MCF 10A (cell line): ENCODE results near the gene IGLON5. TPM values are rescaled to one million over a fixed set of nuclear protein-coding genes. Genes with fewer than 3 reads are reported as not detected.

Experiments
- BruUV-seq: library from RNA; stranded (reverse); fragments of 400-500 nt; replicated peaks from 2 replicates; lab custom pipeline; 2021; lab: Mats Ljungman, UMichigan
- CTCF ChIA-PET: fragments of 300-600 bp; sonication (Branson Sonifier 250); formaldehyde crosslinking; extraction: SDS; loops from one replicate; lab custom pipeline; 2021; ENCODE audit warnings: antibody characterized with exemption, inconsistent platforms; lab: Yijun Ruan, JAX
- POLR2A ChIA-PET: fragments of 300-600, 350-650 bp; sonication (Branson Sonifier 250); formaldehyde crosslinking; extraction: SDS; loops from one replicate; lab custom pipeline; 2020; ENCODE audit warnings: antibody characterized with exemption, inconsistent platforms; lab: Yijun Ruan, JAX
- DNase-seq: peaks from one replicate; pipeline ENCODE4 v3.0.0-alpha.2; 2018; ENCODE audit not compliant: unreplicated experiment
- H3K27ac Mint-ChIP-seq: one replicate; pipeline ENCODE4 v1.8.0; 2022; ENCODE audit warnings: mild to moderate bottlenecking, low read depth, mixed read lengths; ENCODE audit not compliant: unreplicated experiment
- H3K27me3 Mint-ChIP-seq: one replicate; pipeline ENCODE4 v1.8.0; 2022; ENCODE audit warnings: mixed read lengths; ENCODE audit not compliant: insufficient read depth, unreplicated experiment
- H3K36me3 Mint-ChIP-seq: one replicate; pipeline ENCODE4 v1.8.0; 2022; ENCODE audit warnings: mild to moderate bottlenecking, moderate library complexity, mixed read lengths; ENCODE audit not compliant: insufficient read depth, unreplicated experiment
- H3K4me1 Mint-ChIP-seq: one replicate; pipeline ENCODE4 v1.8.0; 2022; ENCODE audit warnings: mixed read lengths; ENCODE audit not compliant: insufficient read depth, unreplicated experiment
- H3K4me3 Mint-ChIP-seq: one replicate; pipeline ENCODE4 v1.8.0; 2022; ENCODE audit warnings: mild to moderate bottlenecking, moderate library complexity, mixed read lengths; ENCODE audit not compliant: unreplicated experiment
- H3K9me3 Mint-ChIP-seq: one replicate; pipeline ENCODE4 v1.8.0; 2022; ENCODE audit warnings: mixed read lengths; ENCODE audit not compliant: unreplicated experiment
- intact Hi-C: fragments of 100-400 bp; cut with micrococcal nuclease; formaldehyde crosslinking; loops from 2 replicates; pipeline ENCODE4 v1.14.1; 2022
- total RNA-seq: library from RNA; stranded (reverse); gene quantifications from 2 replicates; pipeline ENCODE4 v1.2.3, GENCODE V29; 2022
- TF ChIP-seq, protein P1 (sequence below): fragments of 200-600 bp; IDR thresholded peaks from one replicate; pipeline ENCODE4 v1.8.0; 2022; ENCODE audit warnings: antibody characterized with exemption, mild to moderate bottlenecking; ENCODE audit not compliant: unreplicated experiment

Gene IGLON5
- total RNA-seq, 1 experiment from 2014 or later: not detected

- H3K36me3 Mint-ChIP-seq: peaks cover 6% of the 10 kb centered on the region
- peak; percentile 54 for DNase-seq
- peak overlapping the region; percentile 96 for H3K4me3 Mint-ChIP-seq
Measured at GRCh38 chr19:51365211-51365964, 53.9 kb downstream of the IGLON5 start.

GRCh38 chr19:51365965-51366388 is 54.5 kb downstream of the IGLON5 start, which contains the start of gene ETFB:
Gene ETFB (minus strand): TSS chr19:51366388. CDS start chr19:51366326, 62 bp downstream.
- Mint-ChIP-seq H3K27me3 (no peaks in the 10 kb centered on the region), H3K36me3 (peaks cover 6% of the 10 kb centered on the region), H3K27ac (peak within 1 kb of the TSS; percentile 90), H3K4me3 (peak within 1 kb of the TSS; percentile 96), H3K9me3 (no peaks in the 10 kb centered on the region), H3K4me1 (peaks cover 28% of the 10 kb centered on the region)
- CTCF ChIA-PET: interaction anchor here (0.6 to 2.3 kb wide), 6 partner anchors 21 to 746 kb away, joined by 3 to 18 read pairs (median 4); no protein-coding TSS in a partner anchor
- TF ChIP-seq, protein P1, sequence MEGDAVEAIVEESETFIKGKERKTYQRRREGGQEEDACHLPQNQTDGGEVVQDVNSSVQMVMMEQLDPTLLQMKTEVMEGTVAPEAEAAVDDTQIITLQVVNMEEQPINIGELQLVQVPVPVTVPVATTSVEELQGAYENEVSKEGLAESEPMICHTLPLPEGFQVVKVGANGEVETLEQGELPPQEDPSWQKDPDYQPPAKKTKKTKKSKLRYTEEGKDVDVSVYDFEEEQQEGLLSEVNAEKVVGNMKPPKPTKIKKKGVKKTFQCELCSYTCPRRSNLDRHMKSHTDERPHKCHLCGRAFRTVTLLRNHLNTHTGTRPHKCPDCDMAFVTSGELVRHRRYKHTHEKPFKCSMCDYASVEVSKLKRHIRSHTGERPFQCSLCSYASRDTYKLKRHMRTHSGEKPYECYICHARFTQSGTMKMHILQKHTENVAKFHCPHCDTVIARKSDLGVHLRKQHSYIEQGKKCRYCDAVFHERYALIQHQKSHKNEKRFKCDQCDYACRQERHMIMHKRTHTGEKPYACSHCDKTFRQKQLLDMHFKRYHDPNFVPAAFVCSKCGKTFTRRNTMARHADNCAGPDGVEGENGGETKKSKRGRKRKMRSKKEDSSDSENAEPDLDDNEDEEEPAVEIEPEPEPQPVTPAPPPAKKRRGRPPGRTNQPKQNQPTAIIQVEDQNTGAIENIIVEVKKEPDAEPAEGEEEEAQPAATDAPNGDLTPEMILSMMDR: no peak
- BruUV-seq: TSS peak; percentile 76
- DNase-seq: no peak
- POLR2A ChIA-PET: interaction anchor here (0.5 to 1.3 kb wide), 7 partner anchors 9 to 292 kb away, joined by 3 to 11 read pairs (median 4); no protein-coding TSS in a partner anchor
- intact Hi-C loops: loop anchor here (1.0 kb wide), 1 partner anchor 27 kb away; no protein-coding TSS in a partner anchor

More at GRCh38 chr19:51365211-51365964, 53.9 kb downstream of the IGLON5 start:
- POLR2A ChIA-PET: interaction anchor here (0.5 to 1.3 kb wide), 7 partner anchors 9 to 292 kb away, joined by 3 to 11 read pairs (median 4); no protein-coding TSS in a partner anchor
- intact Hi-C loops: no loop called here
- peak overlapping the region; percentile 90 for H3K27ac Mint-ChIP-seq
- no peaks in the 10 kb centered on the region for H3K9me3 Mint-ChIP-seq
- TF ChIP-seq, protein P1: no peak
- CTCF ChIA-PET: interaction anchor here (0.5 to 2.3 kb wide), 7 partner anchors 20 to 747 kb away, joined by 3 to 18 read pairs (median 3); no protein-coding TSS in a partner anchor
- no peaks in the 10 kb centered on the region for H3K27me3 Mint-ChIP-seq
- H3K4me1 Mint-ChIP-seq: peaks cover 28% of the 10 kb centered on the region
- no TSS peak for BruUV-seq

DNA sequence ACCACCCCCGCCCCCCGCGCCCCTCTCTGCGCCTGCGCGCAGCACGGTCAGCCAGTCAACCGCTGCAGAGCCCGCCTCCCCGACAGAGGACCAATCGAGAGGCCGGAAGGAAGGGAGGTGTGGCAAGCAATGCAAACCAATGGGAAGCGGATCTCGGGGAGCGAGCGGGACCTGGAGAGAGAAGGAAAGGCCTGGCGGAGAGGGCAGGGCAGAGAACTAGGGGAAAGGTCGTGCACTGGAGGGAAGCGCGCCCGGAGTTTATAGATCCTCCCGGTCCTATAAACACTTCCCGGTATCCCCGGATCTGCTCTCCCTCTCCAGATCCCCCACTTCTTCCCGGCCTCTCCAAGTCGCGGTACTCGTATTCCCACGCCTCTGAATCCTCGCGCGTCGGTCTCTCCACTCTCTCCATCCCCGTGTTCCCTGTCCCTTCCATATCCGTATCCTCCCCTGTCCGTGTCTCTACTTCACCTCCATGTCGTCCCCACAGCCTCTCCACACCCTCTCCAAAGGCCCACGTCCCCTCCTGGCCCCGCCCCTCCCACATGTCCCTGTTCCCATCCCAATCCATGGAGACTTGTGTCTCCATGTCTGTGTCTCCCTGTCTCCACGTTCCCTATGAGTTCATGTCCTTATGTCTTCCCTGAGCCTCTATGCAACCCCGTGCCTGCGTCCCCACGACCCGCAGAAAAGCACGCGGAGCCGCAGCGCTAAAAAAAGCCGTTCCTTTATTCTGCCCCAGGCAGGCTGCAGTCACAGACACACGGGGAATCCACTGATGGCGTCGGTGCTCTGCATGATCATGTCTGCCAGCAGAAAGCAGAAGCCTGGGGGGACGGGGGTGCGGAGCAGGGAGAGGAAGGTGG is 55.2 kb downstream of the IGLON5 start:
- H3K36me3 Mint-ChIP-seq: peaks cover 6% of the 10 kb centered on the region
- no peaks in the 10 kb centered on the region for H3K27me3 Mint-ChIP-seq
- no peaks in the 10 kb centered on the region for H3K9me3 Mint-ChIP-seq
- TF ChIP-seq, protein P1: no peak
- intact Hi-C loops: loop anchor here (1.0 kb wide), 2 partner anchors 27 to 28 kb away; no protein-coding TSS in a partner anchor
- peak overlapping the region; percentile 96 for H3K4me3 Mint-ChIP-seq
- H3K27ac Mint-ChIP-seq: peak overlapping the region; percentile 90
- ChIA-PET POLR2A (interaction anchor here (0.6 to 1.8 kb wide), 9 partner anchors 8 to 1170 kb away, joined by 3 to 20 read pairs (median 6); no protein-coding TSS in a partner anchor), CTCF (interaction anchor here (0.9 to 2.3 kb wide), 3 partner anchors 22 to 342 kb away, joined by 3 to 18 read pairs (median 5); no protein-coding TSS in a partner anchor)
- BruUV-seq: no TSS peak
- DNase-seq: peak; percentile 99
- H3K4me1 Mint-ChIP-seq: peaks cover 28% of the 10 kb centered on the region
